ENCODE results near the gene SHCBP1. TPM values are rescaled to one million over a fixed set of nuclear protein-coding genes. Genes with fewer than 3 reads are reported as not detected.

The SHCBP1 gene
- total RNA-seq, 1 donor from 2014 or later: 0.44 TPM

- intact Hi-C loops (cut with micrococcal nuclease): no loop called here
Observed at GRCh38 chr16:46582313-46582712, 38.9 kb downstream of the SHCBP1 start.

DNA sequence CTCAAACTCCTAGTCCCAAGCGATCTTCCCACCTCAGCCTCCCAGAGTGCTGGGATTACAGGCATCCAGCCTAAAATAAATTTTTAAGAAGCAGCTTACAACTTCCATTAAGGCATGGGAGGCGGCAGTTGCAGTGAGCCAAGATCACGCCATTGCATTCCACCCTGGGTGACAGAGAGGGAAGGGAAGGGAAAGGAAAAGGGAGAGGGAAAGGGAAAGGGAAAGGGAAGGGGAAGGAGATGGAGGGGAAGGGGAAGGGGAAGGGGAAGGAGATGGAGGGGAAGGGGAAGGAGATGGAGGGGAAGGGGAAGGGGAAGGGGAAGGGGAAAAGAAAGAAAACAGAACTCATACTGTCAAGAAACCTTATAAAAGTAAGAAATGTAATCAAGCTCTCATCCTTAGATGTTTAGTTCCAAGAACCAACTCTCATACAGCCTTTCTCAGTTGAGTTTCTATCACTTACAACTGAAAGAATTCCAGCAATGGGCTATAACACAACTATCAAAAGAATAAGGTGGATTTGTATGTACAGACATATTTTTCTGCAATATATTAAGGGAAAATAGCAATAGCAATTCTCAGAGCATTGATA lies 43.1 kb downstream of the SHCBP1 start:
- intact Hi-C loops (cut with micrococcal nuclease): no loop called here
- Histone ChIP-seq H3K27me3 (ENCODE audit: low read depth) (no peaks in the 10 kb centered on the region), H3K27ac (replicated peaks) (no peak overlapping the region), H3K36me3 (no peaks in the 10 kb centered on the region), H3K4me3 (no peak overlapping the region), H3K9me3 (replicated peaks) (no peaks in the 10 kb centered on the region), H3K4me1 (no peaks in the 10 kb centered on the region)
- no peak for DNase-seq
- TF ChIP-seq CTCF (IDR thresholded peaks at IDR 0.05; ENCODE audit: borderline replicate concordance): no peak

More at GRCh38 chr16:46582313-46582712, 38.9 kb downstream of the SHCBP1 start:
- Histone ChIP-seq H3K4me1 (no peaks in the 10 kb centered on the region), H3K36me3 (no peaks in the 10 kb centered on the region), H3K9me3 (replicated peaks) (peaks cover 19% of the 10 kb centered on the region), H3K27ac (replicated peaks) (no peak overlapping the region), H3K4me3 (no peak overlapping the region), H3K27me3 (ENCODE audit: low read depth) (no peaks in the 10 kb centered on the region)
- TF ChIP-seq CTCF (IDR thresholded peaks at IDR 0.05; ENCODE audit: borderline replicate concordance): no peak
- DNase-seq: no peak

DNA sequence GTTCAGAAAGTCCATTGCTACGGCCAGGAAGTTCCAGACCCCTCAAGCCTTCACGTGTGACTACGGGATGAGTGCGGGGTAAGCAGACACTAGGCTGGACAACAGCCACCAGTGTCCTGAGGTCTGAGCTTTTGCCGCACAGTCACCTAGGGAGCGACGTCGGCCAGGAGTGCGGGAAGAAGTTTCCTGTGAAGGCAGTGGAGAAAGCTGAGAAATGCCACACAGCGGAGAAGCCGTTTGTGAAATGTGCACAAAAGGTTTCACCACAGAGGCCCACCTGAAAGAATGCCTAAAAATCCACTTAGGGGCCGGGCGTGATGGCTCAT lies 47.4 kb downstream of the SHCBP1 start:
- no peak for TF ChIP-seq CTCF (IDR thresholded peaks at IDR 0.05; ENCODE audit: borderline replicate concordance)
- peaks cover 8% of the 10 kb centered on the region for H3K27me3 ChIP-seq (ENCODE audit: low read depth)
- intact Hi-C loops (cut with micrococcal nuclease): no loop called here
- H3K36me3 ChIP-seq: no peaks in the 10 kb centered on the region
- H3K4me3 ChIP-seq: no peak overlapping the region
- H3K9me3 ChIP-seq (replicated peaks): no peaks in the 10 kb centered on the region
- DNase-seq: no peak
- no peaks in the 10 kb centered on the region for H3K4me1 ChIP-seq
- H3K27ac ChIP-seq (replicated peaks): no peak overlapping the region

GRCh38 chr16:46573008-46573833 lies 48.0 kb downstream of the SHCBP1 start:
- DNase-seq: no peak
- no peak for TF ChIP-seq CTCF (IDR thresholded peaks at IDR 0.05; ENCODE audit: borderline replicate concordance)
- no peak overlapping the region for H3K27ac ChIP-seq (replicated peaks)
- no peak overlapping the region for H3K4me3 ChIP-seq
- intact Hi-C loops (cut with micrococcal nuclease): no loop called here
- peaks cover 14% of the 10 kb centered on the region for H3K27me3 ChIP-seq (ENCODE audit: low read depth)
- H3K36me3 ChIP-seq: no peaks in the 10 kb centered on the region
- H3K9me3 ChIP-seq (replicated peaks): no peaks in the 10 kb centered on the region
- H3K4me1 ChIP-seq: no peaks in the 10 kb centered on the region

DNA sequence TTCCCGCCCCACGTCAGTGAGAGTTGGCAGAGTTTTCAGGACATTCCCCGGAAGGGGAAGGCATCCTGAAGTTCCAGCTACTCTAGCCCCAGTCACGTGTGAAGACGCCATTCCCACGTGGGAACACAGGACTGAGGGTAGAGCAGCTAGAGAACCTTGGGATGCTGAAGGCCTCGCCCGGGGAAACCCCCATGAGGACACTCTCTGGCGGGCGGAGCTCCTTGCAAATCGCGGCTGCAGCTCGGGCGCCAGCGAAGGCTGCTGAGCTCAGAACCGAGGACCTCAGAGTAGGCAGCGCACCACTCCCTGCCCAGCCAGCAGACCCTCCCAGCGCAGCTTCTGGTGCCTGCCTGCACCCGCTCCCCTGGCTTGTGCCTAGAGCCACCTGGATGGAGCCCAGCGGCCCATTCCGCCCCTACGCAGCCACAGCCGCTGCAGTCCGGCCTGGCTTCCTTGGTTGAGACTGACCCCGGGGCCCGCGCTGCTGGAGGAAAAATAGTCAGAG lies 51.9 kb downstream of the SHCBP1 start:
- no peak for TF ChIP-seq CTCF (IDR thresholded peaks at IDR 0.05; ENCODE audit: borderline replicate concordance)
- no peaks in the 10 kb centered on the region for H3K4me1 ChIP-seq
- no peaks in the 10 kb centered on the region for H3K36me3 ChIP-seq
- intact Hi-C loops (cut with micrococcal nuclease): no loop called here
- peaks cover 18% of the 10 kb centered on the region for H3K27me3 ChIP-seq (ENCODE audit: low read depth)
- H3K9me3 ChIP-seq (replicated peaks): no peaks in the 10 kb centered on the region
- H3K4me3 ChIP-seq: no peak overlapping the region
- no peak for DNase-seq
- no peak overlapping the region for H3K27ac ChIP-seq (replicated peaks)

Data from left ventricle myocardium inferior (tissue), 1 donor.